OCI-LY3 (cell line): ENCODE measurements around the gene ANKS1B.

Source experiments
- H2AFZ ChIP-seq: fragments of 200-600, 300-600 bp; shearing (Covaris generic); 2 replicates; pipeline ENCODE4 v1.6.0; 2014; ENCODE audit warnings: antibody characterized with exemption, low read depth, low read length
- H3K27ac ChIP-seq: fragments of 200-600, 300-600 bp; sonication (generic); 2 replicates; pipeline ENCODE4 v1.5.1; 2014; ENCODE audit warnings: mild to moderate bottlenecking, low read length, moderate library complexity, mixed read lengths
- H3K27me3 ChIP-seq: fragments of 200-600, 300-600 bp; sonication (generic); 2 replicates; pipeline ENCODE4 v1.6.1; 2014; ENCODE audit warnings: low read depth, low read length, mixed read lengths
- H3K36me3 ChIP-seq: fragments of 200-600, 300-600 bp; sonication (generic); replicated peaks from 2 replicates; pipeline ENCODE3; 2014; ENCODE audit warnings: low read depth, low read length, mixed read lengths
- H3K4me1 ChIP-seq: fragments of 300-600, 200-600 bp; sonication (generic); 2 replicates; pipeline ENCODE4 v1.6.1; 2014; ENCODE audit warnings: low read length, mixed read lengths
- H3K4me2 ChIP-seq: fragments of 200-600, 300-600 bp; sonication (generic); 2 replicates; pipeline ENCODE4 v1.6.1; 2014; ENCODE audit warnings: low read length, mixed read lengths
- H3K4me3 ChIP-seq: fragments of 300-600, 200-600 bp; sonication (generic); 2 replicates; pipeline ENCODE4 v1.5.1; 2014; ENCODE audit warnings: antibody characterized with exemption, mild to moderate bottlenecking, low read length, moderate library complexity
- H3K79me2 ChIP-seq: fragments of 300-600, 200-600 bp; shearing (Covaris generic); 2 replicates; pipeline ENCODE4 v1.6.1; 2014; ENCODE audit warnings: mild to moderate bottlenecking, low read length, mixed read lengths
- H3K9ac ChIP-seq: fragments of 300-600, 200-600 bp; shearing (Covaris generic); 2 replicates; pipeline ENCODE4 v1.6.0; 2014; ENCODE audit warnings: mild to moderate bottlenecking, low read length, moderate library complexity
- H3K9me3 ChIP-seq: fragments of 200-600, 300-600 bp; shearing (Covaris generic); 2 replicates; pipeline ENCODE4 v1.6.1; 2014; ENCODE audit warnings: low read length, mixed read lengths; ENCODE audit not compliant: insufficient read depth
- H4K20me1 ChIP-seq: fragments of 200-600, 300-600 bp; sonication (generic); 2 replicates; pipeline ENCODE4 v1.6.1; 2016; ENCODE audit warnings: low read length, mixed read lengths; ENCODE audit not compliant: insufficient read depth
- EZH2phosphoT487 ChIP-seq: fragments of 200-600 bp; shearing (Covaris generic); IDR thresholded peaks from 2 replicates; pipeline ENCODE4 v1.6.1; 2018; ENCODE audit warnings: antibody characterized with exemption, mixed run types, low read depth
- TF ChIP-seq, protein P1 (sequence below): fragments of 200-600, 300-600 bp; sonication (generic); IDR thresholded peaks from 2 replicates; pipeline ENCODE4 v1.5.1; 2014; ENCODE audit warnings: antibody characterized with exemption, low read length, low read depth

Gene ANKS1B

DNA sequence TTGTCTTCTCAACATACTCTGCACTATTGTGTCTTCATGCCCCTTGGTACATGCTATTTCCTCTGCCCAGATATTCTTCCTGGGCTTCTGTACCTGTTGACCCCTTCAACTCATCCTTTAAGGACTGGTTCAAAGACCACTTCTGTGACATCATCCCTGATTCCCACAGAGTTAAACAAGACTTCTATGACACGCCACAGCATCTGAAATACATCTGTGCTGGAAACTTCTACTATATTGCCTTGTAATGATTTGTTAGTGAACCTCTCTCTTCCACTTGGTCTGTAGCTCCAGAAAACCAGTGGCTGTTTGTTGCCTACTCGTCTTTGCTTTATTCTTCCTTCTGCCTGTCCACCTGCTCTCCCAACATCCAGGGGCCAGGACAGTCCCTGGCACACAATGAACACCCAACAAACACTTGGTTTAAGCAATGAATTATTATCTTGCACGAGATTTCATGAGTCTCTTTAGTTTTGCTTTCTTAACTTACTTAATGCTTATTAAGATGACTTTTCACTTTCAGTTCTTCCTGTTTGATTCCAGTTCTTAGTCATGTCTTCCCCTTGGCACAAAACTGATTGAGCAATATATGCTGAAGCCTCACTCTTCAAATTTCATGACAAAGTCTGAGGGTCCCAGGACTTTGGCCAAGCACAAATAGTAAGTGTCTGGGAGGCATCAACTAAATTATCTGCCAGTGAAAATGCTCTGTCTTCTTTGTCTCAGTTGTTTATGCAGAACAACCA is 853.8 kb downstream of the ANKS1B start:
- H3K4me3 ChIP-seq, result peak overlapping the region; percentile 69
- peak overlapping the region; percentile 48 for H2AFZ ChIP-seq

GRCh38 chr12:99128246-99128802 is 856.4 kb downstream of the ANKS1B start:
- H3K9me3 ChIP-seq, result no peaks in the 10 kb centered on the region
- H3K4me1 ChIP-seq, result peaks cover 26% of the 10 kb centered on the region
- no peaks in the 10 kb centered on the region for H3K79me2 ChIP-seq
- no peaks in the 10 kb centered on the region for H3K36me3 ChIP-seq
- H3K4me2 ChIP-seq, result no peak overlapping the region
- H3K27me3 ChIP-seq, result no peaks in the 10 kb centered on the region
- no peak overlapping the region for H3K9ac ChIP-seq
- TF ChIP-seq, protein P1, sequence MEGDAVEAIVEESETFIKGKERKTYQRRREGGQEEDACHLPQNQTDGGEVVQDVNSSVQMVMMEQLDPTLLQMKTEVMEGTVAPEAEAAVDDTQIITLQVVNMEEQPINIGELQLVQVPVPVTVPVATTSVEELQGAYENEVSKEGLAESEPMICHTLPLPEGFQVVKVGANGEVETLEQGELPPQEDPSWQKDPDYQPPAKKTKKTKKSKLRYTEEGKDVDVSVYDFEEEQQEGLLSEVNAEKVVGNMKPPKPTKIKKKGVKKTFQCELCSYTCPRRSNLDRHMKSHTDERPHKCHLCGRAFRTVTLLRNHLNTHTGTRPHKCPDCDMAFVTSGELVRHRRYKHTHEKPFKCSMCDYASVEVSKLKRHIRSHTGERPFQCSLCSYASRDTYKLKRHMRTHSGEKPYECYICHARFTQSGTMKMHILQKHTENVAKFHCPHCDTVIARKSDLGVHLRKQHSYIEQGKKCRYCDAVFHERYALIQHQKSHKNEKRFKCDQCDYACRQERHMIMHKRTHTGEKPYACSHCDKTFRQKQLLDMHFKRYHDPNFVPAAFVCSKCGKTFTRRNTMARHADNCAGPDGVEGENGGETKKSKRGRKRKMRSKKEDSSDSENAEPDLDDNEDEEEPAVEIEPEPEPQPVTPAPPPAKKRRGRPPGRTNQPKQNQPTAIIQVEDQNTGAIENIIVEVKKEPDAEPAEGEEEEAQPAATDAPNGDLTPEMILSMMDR, result no peak
- no peak for TF ChIP-seq EZH2phosphoT487
- H3K27ac ChIP-seq, result no peak overlapping the region
- no peak overlapping the region for H2AFZ ChIP-seq
- H4K20me1 ChIP-seq, result no peaks in the 10 kb centered on the region
- no peak overlapping the region for H3K4me3 ChIP-seq

More for the DNA sequence above, 853.8 kb downstream of the ANKS1B start:
- Histone ChIP-seq H3K36me3 (no peaks in the 10 kb centered on the region), H3K9ac (peak overlapping the region; percentile 67), H3K27me3 (no peaks in the 10 kb centered on the region), H3K4me2 (peak overlapping the region; percentile 84), H3K79me2 (no peaks in the 10 kb centered on the region), H4K20me1 (no peaks in the 10 kb centered on the region), H3K9me3 (no peaks in the 10 kb centered on the region), H3K27ac (peak overlapping the region; percentile 81), H3K4me1 (peaks cover 35% of the 10 kb centered on the region)
- TF ChIP-seq EZH2phosphoT487, result no peak
- TF ChIP-seq, protein P1, result no peak

- TF ChIP-seq EZH2phosphoT487, result no peak
- TF ChIP-seq, protein P1, result no peak
Measured at GRCh38 chr12:99122959-99123358, 861.8 kb downstream of the ANKS1B start.

GRCh38 chr12:99122496-99122895 is 862.2 kb downstream of the ANKS1B start:
- Histone ChIP-seq H3K4me1 (no peaks in the 10 kb centered on the region), H3K27ac (no peak overlapping the region), H4K20me1 (no peaks in the 10 kb centered on the region), H3K4me3 (no peak overlapping the region), H3K9ac (no peak overlapping the region), H3K36me3 (no peaks in the 10 kb centered on the region), H3K27me3 (no peaks in the 10 kb centered on the region), H3K4me2 (no peak overlapping the region), H2AFZ (no peak overlapping the region), H3K79me2 (no peaks in the 10 kb centered on the region), H3K9me3 (no peaks in the 10 kb centered on the region)
- TF ChIP-seq, protein P1, result no peak
- no peak for TF ChIP-seq EZH2phosphoT487

More at GRCh38 chr12:99122959-99123358, 861.8 kb downstream of the ANKS1B start:
- H3K27me3 ChIP-seq, result no peaks in the 10 kb centered on the region
- H3K79me2 ChIP-seq, result no peaks in the 10 kb centered on the region
- H2AFZ ChIP-seq, result no peak overlapping the region
- H3K9me3 ChIP-seq, result no peaks in the 10 kb centered on the region
- H3K9ac ChIP-seq, result no peak overlapping the region
- H3K4me2 ChIP-seq, result no peak overlapping the region
- H3K27ac ChIP-seq, result no peak overlapping the region
- H4K20me1 ChIP-seq, result no peaks in the 10 kb centered on the region
- H3K4me3 ChIP-seq, result no peak overlapping the region
- H3K36me3 ChIP-seq, result no peaks in the 10 kb centered on the region
- H3K4me1 ChIP-seq, result no peaks in the 10 kb centered on the region
